GM18909 (cell line): ENCODE measurements around the gene PROB1.
"Not testable (repeated sequence)": the region's sequence is repeated elsewhere in the genome, so short reads cannot be mapped to it uniquely, and the experiment has no call there.

ENCODE experiments used
- ATAC-seq: cut with Tn5 transposase; IDR thresholded peaks from one replicate; pipeline ENCODE4 v1.9.1; 2021; ENCODE audit warnings: mild to moderate bottlenecking; ENCODE audit not compliant: unreplicated experiment, poor library complexity

Gene PROB1

DNA sequence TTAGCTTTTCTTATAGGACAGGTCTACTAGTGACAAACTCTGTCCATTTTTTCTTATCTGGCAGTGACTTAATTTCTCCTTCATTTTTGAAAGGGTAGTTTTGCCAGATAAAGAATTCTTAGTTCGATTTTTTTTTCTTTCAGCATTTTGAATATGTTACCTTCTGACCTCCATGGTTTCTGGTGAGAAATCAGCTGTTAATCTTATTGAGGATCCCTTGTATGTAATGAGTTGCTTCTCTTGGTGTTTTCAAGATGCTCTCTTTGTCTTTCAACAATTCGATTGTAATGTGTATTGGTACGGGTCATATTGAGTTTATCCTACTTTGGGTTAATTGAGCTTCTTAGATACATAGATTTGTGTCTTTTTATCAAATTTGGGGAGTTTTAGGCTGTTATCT, 40.7 kb downstream of the PROB1 start:
- ATAC-seq, result no peak

DNA sequence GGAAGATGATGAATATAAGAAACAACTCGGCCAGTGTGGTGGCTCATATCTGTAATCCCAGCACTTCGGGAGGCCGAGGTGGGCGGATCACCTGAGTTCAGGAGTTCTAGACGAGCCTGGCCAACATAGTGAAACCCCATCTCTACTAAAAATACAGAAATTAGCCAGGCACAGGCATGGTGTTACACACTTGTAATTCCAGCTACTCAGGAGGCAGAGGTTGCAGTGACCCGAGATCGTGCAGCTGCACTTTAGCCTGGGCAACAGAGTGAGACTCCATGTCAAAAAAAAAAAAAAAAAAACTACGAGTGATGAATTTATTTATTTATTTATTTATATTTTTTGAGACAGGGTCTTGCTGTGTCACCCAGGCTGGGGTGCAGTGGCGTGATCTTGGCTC, 47.0 kb downstream of the PROB1 start:
- not testable (repeated sequence) for ATAC-seq

- not testable (repeated sequence) for ATAC-seq
These were observed 49.5 kb downstream of the PROB1 start for GRCh38 chr5:139345442-139345841.

- ATAC-seq, result no peak
These were observed 50.7 kb downstream of the PROB1 start for GRCh38 chr5:139344177-139344576.

GRCh38 chr5:139343476-139343875, 51.4 kb downstream of the PROB1 start:
- no peak for ATAC-seq

GRCh38 chr5:139342423-139342723, 52.5 kb downstream of the PROB1 start:
- ATAC-seq, result no peak

DNA sequence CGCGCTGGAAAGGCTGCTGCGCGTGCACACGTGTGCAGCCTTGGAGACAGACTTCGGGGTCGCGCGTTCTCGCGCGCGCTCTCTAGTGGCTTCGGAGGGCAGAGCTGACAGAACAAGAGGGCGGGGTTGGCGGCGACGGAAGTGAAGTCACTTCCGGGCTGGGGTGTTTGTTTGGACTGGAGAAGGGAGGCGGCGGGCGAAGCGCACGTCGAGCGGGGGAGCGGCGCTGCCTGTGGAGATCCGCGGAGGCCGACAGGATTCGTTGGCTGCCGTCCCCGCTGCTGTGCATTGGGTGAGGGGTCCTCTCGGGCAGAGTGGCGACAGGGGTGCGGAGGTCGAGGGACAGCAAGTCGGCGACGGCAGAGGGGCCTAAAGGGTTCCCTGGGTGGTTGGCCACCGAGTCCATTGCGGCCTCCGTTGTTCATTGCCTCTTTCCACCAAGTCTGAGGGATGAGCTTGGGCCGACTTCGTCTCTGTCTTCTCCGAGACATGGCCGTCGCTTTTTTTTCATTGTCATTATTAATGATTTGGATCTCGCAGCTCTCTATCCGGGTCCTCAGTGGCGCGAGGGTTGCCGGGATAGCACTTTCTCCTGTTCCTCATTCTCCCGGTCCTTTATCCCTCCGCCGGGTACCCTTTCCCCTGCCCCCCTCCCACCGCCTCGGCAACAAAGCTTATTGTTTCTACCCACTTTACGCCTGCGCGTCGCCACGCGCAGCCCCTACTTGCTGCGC, 53.0 kb downstream of the PROB1 start, which contains the start of gene PAIP2:
TSS of gene PAIP2 (plus strand) at position 166 of the 734 bp plus-strand sequence. CDS start 21,931 bp downstream, outside the sequence.
- peak; percentile 91 for ATAC-seq

- no peak for ATAC-seq
These were observed 53.7 kb downstream of the PROB1 start for GRCh38 chr5:139341187-139341688.
